HL-60 (cell line): ENCODE measurements around the gene MYH14.

Experiments
- CTCF ChIP-seq: IDR thresholded peaks from one replicate; pipeline ENCODE4 v1.5.1; 2011; ENCODE audit warnings: low read length, control low read depth, inconsistent platforms; ENCODE audit not compliant: insufficient read depth
- POLR2AphosphoS5 ChIP-seq: IDR thresholded peaks from 2 replicates; pipeline ENCODE4 v1.6.1; 2012; ENCODE audit warnings: low read depth
- REST ChIP-seq: IDR thresholded peaks from 2 replicates; pipeline ENCODE4 v1.6.1; 2012; ENCODE audit warnings: low read depth; ENCODE audit not compliant: insufficient replicate concordance

- no peak for TF ChIP-seq CTCF
- TF ChIP-seq POLR2AphosphoS5 = no peak
- no peak for TF ChIP-seq REST
Measured at GRCh38 chr19:50175924-50176323, 27.5 kb upstream of the MYH14 start.
